ENCODE data around the gene RIMKLA.
A peak's percentile ranks its signal among the peaks of the same experiment; 100 is the strongest.

The RIMKLA gene

DNA sequence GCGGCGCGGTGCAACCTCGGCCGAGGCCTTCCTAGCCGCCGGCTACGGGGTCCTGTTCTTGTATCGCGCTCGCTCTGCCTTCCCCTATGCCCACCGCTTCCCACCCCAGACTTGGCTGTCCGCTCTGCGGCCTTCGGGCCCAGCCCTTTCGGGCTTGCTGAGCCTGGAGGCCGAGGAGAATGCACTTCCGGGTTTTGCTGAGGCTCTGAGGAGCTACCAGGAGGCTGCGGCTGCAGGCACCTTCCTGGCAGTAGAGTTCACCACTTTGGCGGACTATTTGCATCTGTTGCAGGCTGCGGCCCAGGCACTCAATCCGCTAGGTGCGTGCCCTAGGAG is 76.1 kb downstream of the RIMKLA start:
- POLR2A ChIA-PET: interaction anchor here (0.6 to 1.0 kb wide), 2 partner anchors 201 to 1306 kb away, joined by 3 read pairs; partner anchors contain the start of gene PPIH

DNA sequence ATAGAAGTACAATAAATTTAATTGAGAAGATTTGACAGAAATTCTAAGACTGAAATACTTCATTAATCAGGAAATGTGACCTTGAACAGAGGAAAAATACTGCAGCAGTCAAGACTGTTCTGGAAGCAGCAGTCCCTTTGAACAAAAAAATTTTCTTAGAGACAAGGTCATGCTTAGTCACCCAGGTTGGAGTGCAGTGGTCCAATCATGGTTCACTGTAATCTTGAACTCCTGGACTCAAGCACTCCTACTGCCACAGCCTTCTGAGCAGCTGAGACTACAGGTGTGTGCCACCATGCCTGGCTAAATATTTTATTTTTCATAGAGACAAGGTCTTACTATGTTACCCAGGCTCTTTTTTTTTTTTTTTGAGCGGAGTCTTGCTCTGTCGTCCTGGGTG is 80.6 kb downstream of the RIMKLA start:
- ChIA-PET CTCF (no interaction called here), POLR2A (no interaction called here)
- TF ChIP-seq, protein P1, sequence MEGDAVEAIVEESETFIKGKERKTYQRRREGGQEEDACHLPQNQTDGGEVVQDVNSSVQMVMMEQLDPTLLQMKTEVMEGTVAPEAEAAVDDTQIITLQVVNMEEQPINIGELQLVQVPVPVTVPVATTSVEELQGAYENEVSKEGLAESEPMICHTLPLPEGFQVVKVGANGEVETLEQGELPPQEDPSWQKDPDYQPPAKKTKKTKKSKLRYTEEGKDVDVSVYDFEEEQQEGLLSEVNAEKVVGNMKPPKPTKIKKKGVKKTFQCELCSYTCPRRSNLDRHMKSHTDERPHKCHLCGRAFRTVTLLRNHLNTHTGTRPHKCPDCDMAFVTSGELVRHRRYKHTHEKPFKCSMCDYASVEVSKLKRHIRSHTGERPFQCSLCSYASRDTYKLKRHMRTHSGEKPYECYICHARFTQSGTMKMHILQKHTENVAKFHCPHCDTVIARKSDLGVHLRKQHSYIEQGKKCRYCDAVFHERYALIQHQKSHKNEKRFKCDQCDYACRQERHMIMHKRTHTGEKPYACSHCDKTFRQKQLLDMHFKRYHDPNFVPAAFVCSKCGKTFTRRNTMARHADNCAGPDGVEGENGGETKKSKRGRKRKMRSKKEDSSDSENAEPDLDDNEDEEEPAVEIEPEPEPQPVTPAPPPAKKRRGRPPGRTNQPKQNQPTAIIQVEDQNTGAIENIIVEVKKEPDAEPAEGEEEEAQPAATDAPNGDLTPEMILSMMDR (IDR thresholded peaks at IDR 0.05; ENCODE audit: control extremely low read depth, extremely low read depth, low read depth, missing control alignments): no peak

More for the DNA sequence above, 76.1 kb downstream of the RIMKLA start:
- TF ChIP-seq, protein P1 (IDR thresholded peaks at IDR 0.05; ENCODE audit: control extremely low read depth, extremely low read depth, low read depth, missing control alignments): no peak
- CTCF ChIA-PET: interaction anchor here (0.8 to 1.3 kb wide), 2 partner anchors 9 to 11 kb away, joined by 4 read pairs; no protein-coding TSS in a partner anchor
- peak; percentile 76 for DNase-seq (ENCODE audit: extremely low spot score)

GRCh38 chr1:42462828-42463763 is 82.5 kb downstream of the RIMKLA start, which contains the start of gene CCDC30:
Gene CCDC30, plus strand, starts transcription at chr1:42463286. Its CDS starts 17,266 bp downstream, at chr1:42480552.
- ChIA-PET CTCF (interaction anchor here (1.6 kb wide), 1 partner anchor 9 kb away, joined by 4 read pairs; no protein-coding TSS in a partner anchor), POLR2A (interaction anchor here (0.6 kb wide), 1 partner anchor 383 kb away, joined by 3 read pairs; the partner anchor contains the start of gene ZNF691)
- peak; percentile 97 for DNase-seq (ENCODE audit: extremely low spot score)
- TF ChIP-seq, protein P1 (IDR thresholded peaks at IDR 0.05; ENCODE audit: control extremely low read depth, extremely low read depth, low read depth, missing control alignments): no peak

More for the DNA sequence above, 80.6 kb downstream of the RIMKLA start:
- no peak for DNase-seq (ENCODE audit: extremely low spot score)

GRCh38 chr1:42463921-42464320 is 83.3 kb downstream of the RIMKLA start:
- ChIA-PET CTCF (interaction anchor here (1.0 to 1.6 kb wide), 3 partner anchors 9 to 291 kb away, joined by 3 to 4 read pairs (median 4); no protein-coding TSS in a partner anchor), POLR2A (no interaction called here)
- TF ChIP-seq, protein P1 (IDR thresholded peaks at IDR 0.05; ENCODE audit: control extremely low read depth, extremely low read depth, low read depth, missing control alignments): no peak
- DNase-seq (ENCODE audit: extremely low spot score): no peak

GRCh38 chr1:42466030-42466429 is 85.4 kb downstream of the RIMKLA start:
- ChIA-PET CTCF (interaction anchor here (1.0 kb wide), 1 partner anchor 9 kb away, joined by 4 read pairs; no protein-coding TSS in a partner anchor), POLR2A (no interaction called here)
- no peak for DNase-seq (ENCODE audit: extremely low spot score)
- TF ChIP-seq, protein P1 (IDR thresholded peaks at IDR 0.05; ENCODE audit: control extremely low read depth, extremely low read depth, low read depth, missing control alignments): no peak

DNA sequence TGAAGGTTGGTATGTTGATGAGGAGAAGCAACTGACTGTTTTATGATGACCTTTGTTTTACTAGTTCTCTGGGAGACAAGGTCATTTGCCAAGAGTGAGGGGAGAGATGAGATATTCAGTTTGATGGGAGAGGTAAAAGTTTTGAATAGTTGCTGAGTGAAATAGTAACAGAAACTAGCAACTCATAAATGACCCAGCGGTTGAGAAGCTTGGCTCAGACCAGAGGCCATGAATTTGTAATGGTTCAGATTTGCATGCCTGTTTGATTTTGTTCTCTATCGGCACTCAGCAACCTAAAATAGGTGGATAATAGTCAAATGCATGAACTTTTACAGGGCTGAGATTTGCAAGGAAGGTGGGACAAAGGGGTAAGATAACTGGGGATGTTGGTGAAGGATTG is 89.1 kb downstream of the RIMKLA start:
- ChIA-PET POLR2A (no interaction called here), CTCF (interaction anchor here (1.3 kb wide), 1 partner anchor 658 kb away, joined by 3 read pairs; no protein-coding TSS in a partner anchor)
- peak; percentile 21 for DNase-seq (ENCODE audit: extremely low spot score)
- TF ChIP-seq, protein P1 (IDR thresholded peaks at IDR 0.05; ENCODE audit: control extremely low read depth, extremely low read depth, low read depth, missing control alignments): no peak
